ENCODE data around the gene NDUFB6. TPM values are rescaled to one million over a fixed set of nuclear protein-coding genes. Genes with fewer than 3 reads are reported as not detected.

Gene NDUFB6
- total and polyA plus RNA-seq, 2 experiments from 2014 or later: 73.7 to 122 TPM

DNA sequence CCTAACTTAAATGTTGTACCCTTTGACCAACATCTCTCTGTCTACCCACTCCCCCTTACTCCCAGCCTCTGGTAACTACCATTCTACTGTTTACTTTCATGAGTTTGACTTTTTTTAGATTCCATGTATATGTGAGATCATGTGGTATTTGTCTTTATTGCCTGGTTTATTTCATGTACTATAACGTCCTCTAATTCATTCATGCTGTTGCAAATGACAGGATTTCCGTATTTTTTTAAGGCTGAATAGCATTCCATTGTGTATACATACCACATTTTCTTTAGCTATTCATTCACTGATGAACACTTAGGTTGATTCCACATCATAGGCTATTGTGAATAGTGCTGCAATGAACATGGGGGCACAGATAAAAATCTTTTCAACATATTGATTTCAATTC lies 11.8 kb upstream of the NDUFB6 start:
- WGBS (ENCODE audit: low lambda C conversion rate, missing lambda C conversion rate): 59% methylated on average over 2 of the region's 2 CpGs
- Histone ChIP-seq H3K4me2 (no peak overlapping the region), H3K4me3 (no peak overlapping the region), H3K9me2 (replicated peaks; ENCODE audit: insufficient read depth) (no peaks in the 10 kb centered on the region), H3K9me3 (ENCODE audit: low read depth) (no peaks in the 10 kb centered on the region), H4K20me1 (ENCODE audit: insufficient read depth, poor library complexity, severe bottlenecking) (no peaks in the 10 kb centered on the region), H3K27ac (no peak overlapping the region), H3K27me3 (no peaks in the 10 kb centered on the region), H3K4me1 (ENCODE audit: insufficient read depth) (no peaks in the 10 kb centered on the region), H3K79me2 (no peaks in the 10 kb centered on the region), H3K36me3 (replicated peaks; ENCODE audit: insufficient read depth, low read depth) (no peaks in the 10 kb centered on the region), H2AFZ (no peak overlapping the region)
- no peak for DNase-seq (ENCODE audit: low spot score)
- TF ChIP-seq EZH2 (IDR thresholded peaks at IDR 0.05; ENCODE audit: borderline replicate concordance) (no peak), EZH2phosphoT487 (IDR thresholded peaks at IDR 0.05; ENCODE audit: low read depth, severe bottlenecking, unreplicated experiment) (no peak)
- TF ChIP-seq, protein P1, sequence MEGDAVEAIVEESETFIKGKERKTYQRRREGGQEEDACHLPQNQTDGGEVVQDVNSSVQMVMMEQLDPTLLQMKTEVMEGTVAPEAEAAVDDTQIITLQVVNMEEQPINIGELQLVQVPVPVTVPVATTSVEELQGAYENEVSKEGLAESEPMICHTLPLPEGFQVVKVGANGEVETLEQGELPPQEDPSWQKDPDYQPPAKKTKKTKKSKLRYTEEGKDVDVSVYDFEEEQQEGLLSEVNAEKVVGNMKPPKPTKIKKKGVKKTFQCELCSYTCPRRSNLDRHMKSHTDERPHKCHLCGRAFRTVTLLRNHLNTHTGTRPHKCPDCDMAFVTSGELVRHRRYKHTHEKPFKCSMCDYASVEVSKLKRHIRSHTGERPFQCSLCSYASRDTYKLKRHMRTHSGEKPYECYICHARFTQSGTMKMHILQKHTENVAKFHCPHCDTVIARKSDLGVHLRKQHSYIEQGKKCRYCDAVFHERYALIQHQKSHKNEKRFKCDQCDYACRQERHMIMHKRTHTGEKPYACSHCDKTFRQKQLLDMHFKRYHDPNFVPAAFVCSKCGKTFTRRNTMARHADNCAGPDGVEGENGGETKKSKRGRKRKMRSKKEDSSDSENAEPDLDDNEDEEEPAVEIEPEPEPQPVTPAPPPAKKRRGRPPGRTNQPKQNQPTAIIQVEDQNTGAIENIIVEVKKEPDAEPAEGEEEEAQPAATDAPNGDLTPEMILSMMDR (IDR thresholded peaks at IDR 0.05; ENCODE audit: poor library complexity): no peak

DNA sequence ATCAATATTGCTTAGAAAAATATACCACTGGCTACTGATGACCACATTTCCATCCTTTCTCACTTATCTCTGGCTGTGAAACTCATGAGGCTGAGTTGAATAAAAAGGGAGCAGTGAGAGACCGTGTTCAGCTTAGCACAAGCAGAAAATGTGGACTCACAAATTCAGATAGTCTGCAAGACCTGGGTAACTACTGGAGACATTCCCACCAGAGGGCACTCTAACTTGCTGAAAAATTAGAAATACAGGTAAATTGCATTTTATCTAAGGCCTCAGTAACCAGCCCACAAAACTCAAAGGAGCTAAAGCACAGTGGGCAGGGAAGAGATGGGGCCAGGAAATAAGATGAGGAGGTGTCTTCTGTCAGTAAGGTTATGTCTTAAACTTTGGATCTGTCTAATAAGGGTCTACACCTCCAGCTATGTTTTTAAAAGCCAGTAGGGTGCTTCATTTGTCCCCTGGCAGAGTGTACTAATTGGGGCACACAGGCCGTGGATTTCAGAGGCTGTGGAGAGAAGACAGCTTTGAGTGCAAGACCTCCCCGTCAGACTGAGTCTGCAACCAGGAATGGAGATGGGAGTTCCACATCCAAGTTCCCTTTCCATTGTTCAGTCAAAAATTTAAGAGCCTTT lies 8.7 kb upstream of the NDUFB6 start:
- H3K36me3 ChIP-seq (replicated peaks; ENCODE audit: insufficient read depth, low read depth): no peaks in the 10 kb centered on the region
- H3K27me3 ChIP-seq: no peaks in the 10 kb centered on the region
- no peaks in the 10 kb centered on the region for H4K20me1 ChIP-seq (ENCODE audit: insufficient read depth, poor library complexity, severe bottlenecking)
- TF ChIP-seq, protein P1 (IDR thresholded peaks at IDR 0.05; ENCODE audit: poor library complexity): peak; percentile 77
- no peak for TF ChIP-seq EZH2phosphoT487 (IDR thresholded peaks at IDR 0.05; ENCODE audit: low read depth, severe bottlenecking, unreplicated experiment)
- no peaks in the 10 kb centered on the region for H3K79me2 ChIP-seq
- H3K4me2 ChIP-seq: peak overlapping the region; percentile 16
- no peak overlapping the region for H3K27ac ChIP-seq
- H3K4me1 ChIP-seq (ENCODE audit: insufficient read depth): no peaks in the 10 kb centered on the region
- WGBS (ENCODE audit: low lambda C conversion rate, missing lambda C conversion rate): 49% methylated on average over 3 of the region's 3 CpGs
- no peaks in the 10 kb centered on the region for H3K9me3 ChIP-seq (ENCODE audit: low read depth)
- no peak overlapping the region for H2AFZ ChIP-seq
- peak; percentile 75 for DNase-seq (ENCODE audit: low spot score)
- no peak overlapping the region for H3K4me3 ChIP-seq
- no peaks in the 10 kb centered on the region for H3K9me2 ChIP-seq (replicated peaks; ENCODE audit: insufficient read depth)

DNA sequence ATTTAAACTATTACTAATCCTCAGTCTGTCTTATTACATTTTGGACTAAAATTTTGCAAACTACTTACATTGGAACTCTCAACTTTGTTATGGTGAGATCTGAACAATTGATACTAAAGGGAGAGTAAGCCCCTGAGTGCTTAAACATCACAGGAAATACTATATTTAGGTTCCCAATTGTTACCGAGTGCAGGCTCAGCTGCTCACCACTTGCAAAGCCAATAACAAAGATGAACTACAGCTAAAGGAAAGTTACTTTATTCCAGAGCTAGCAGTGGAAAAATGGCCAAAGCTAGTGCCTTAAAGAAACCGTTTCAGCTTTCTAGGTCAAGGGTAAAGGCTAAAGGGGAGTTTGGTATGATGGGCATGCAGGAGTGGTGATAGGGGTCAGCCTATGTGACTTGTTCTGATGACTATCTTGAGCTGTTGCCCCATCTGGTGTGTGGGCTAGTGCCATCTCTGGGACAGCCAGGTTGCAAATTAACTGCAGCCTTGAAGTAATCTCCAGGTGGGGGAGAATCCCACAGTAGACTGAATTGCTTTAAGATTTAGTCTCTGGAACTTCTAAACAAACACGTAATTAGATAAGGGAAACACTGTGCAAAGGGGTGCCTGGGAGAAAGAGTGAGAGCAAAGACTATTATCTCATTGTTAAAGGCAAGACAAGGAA lies 7.8 kb upstream of the NDUFB6 start:
- WGBS (ENCODE audit: low lambda C conversion rate, missing lambda C conversion rate): 4% methylated on average over 3 of the region's 3 CpGs
- TF ChIP-seq EZH2 (IDR thresholded peaks at IDR 0.05; ENCODE audit: borderline replicate concordance) (no peak), EZH2phosphoT487 (IDR thresholded peaks at IDR 0.05; ENCODE audit: low read depth, severe bottlenecking, unreplicated experiment) (no peak)
- TF ChIP-seq, protein P1 (IDR thresholded peaks at IDR 0.05; ENCODE audit: poor library complexity): no peak
- H3K27ac ChIP-seq: no peak overlapping the region
- H3K4me3 ChIP-seq: no peak overlapping the region
- H3K4me1 ChIP-seq (ENCODE audit: insufficient read depth): no peaks in the 10 kb centered on the region
- H3K9me2 ChIP-seq (replicated peaks; ENCODE audit: insufficient read depth): no peaks in the 10 kb centered on the region
- H2AFZ ChIP-seq: no peak overlapping the region
- H4K20me1 ChIP-seq (ENCODE audit: insufficient read depth, poor library complexity, severe bottlenecking): no peaks in the 10 kb centered on the region
- no peaks in the 10 kb centered on the region for H3K36me3 ChIP-seq (replicated peaks; ENCODE audit: insufficient read depth, low read depth)
- no peaks in the 10 kb centered on the region for H3K79me2 ChIP-seq
- no peaks in the 10 kb centered on the region for H3K27me3 ChIP-seq
- peak overlapping the region; percentile 16 for H3K4me2 ChIP-seq
- DNase-seq (ENCODE audit: low spot score): no peak
- H3K9me3 ChIP-seq (ENCODE audit: low read depth): no peaks in the 10 kb centered on the region

Data from hepatocyte (in vitro differentiated cells).